GM11168 (cell line): ENCODE measurements around the gene EIF2A.

Source experiments
- in situ Hi-C: fragments of 300-500 bp; cut with MboI; formaldehyde crosslinking; loops from one replicate; pipeline ENCODE4 v1.12.0; 2022; ENCODE audit warnings: low sequenced_read_pairs; ENCODE audit not compliant: unreplicated experiment

EIF2A gene

DNA sequence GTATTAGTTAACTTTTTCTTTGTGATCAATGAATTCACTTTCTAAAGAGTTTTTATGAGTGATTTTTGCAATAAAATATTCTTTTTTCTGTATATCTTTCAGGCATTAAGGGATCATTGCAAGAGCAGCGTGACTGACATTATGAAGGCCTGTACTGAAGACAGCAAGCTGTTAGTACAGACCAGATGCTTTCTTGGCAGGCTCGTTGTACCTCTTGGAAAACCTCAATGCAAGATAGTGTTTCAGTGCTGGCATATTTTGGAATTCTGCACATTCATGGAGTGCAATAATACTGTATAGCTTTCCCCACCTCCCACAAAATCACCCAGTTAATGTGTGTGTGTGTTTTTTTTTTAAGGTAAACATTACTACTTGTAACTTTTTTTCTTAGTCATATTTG lies 81.0 kb downstream of the EIF2A start:
- in situ Hi-C loops: no loop called here

DNA sequence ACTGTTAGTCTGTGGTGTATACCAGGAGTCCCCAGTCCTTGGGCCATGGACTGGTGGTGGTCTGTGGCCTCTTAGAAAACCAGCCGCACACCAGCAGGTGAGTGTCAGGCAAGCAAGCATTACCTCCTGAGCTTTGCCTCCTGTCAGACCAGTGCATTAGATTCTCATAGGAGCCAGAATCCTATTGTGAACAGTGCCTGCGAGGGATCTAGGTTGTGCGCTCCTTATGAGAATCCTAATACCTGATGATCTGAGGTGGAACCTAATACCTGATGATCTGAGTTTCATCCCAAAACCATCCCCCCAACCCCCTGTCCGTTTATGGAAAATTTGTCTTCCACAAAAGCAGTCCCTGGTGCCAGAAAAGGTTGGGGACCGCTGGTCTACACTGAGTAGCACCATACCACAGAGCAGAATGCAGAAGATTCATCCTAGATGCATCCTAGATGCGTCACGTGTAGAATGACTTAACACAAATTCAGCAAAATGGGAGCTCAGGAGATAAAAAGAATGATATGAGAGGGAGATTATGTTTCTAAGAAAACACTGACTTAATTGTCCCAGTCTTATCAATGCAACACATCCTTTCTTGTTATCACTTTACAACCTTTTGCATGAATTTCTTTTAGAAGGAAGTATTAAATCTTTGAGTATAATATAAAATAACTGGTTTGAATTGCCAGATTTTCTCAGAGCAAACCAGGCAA lies 85.1 kb downstream of the EIF2A start:
- in situ Hi-C loops: no loop called here

- in situ Hi-C loops: no loop called here
Measured at GRCh38 chr3:150635076-150635475, 88.5 kb downstream of the EIF2A start.

- in situ Hi-C loops: no loop called here
Measured at GRCh38 chr3:150635526-150635925, 88.9 kb downstream of the EIF2A start.
